ENCODE measurements around the gene PSD4.

DNA sequence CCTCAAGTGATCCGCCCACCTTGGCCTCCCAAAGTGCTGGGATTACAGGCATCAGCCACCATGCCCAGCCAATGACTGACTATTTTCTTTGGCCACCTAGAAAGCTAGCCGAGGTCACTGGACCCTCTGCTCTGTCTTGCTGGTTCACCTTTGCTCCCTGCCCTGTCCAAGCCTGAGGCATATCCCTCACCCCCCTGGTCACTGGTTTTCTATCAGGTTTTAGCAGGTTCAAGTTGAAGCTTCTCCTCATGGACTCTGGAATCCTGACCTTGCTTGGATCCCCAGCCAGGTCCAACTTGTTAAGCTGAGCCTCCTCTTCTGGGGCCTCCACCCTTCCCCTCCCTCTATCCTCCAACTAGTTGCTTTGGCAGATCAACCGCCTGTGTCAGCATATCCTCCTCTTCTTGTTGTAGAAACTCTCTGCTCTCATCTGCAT lies 71.5 kb downstream of the PSD4 start:
- TF ChIP-seq, protein P1, sequence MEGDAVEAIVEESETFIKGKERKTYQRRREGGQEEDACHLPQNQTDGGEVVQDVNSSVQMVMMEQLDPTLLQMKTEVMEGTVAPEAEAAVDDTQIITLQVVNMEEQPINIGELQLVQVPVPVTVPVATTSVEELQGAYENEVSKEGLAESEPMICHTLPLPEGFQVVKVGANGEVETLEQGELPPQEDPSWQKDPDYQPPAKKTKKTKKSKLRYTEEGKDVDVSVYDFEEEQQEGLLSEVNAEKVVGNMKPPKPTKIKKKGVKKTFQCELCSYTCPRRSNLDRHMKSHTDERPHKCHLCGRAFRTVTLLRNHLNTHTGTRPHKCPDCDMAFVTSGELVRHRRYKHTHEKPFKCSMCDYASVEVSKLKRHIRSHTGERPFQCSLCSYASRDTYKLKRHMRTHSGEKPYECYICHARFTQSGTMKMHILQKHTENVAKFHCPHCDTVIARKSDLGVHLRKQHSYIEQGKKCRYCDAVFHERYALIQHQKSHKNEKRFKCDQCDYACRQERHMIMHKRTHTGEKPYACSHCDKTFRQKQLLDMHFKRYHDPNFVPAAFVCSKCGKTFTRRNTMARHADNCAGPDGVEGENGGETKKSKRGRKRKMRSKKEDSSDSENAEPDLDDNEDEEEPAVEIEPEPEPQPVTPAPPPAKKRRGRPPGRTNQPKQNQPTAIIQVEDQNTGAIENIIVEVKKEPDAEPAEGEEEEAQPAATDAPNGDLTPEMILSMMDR (IDR thresholded peaks at IDR 0.05) = no peak
- TF ChIP-seq POLR2A (IDR thresholded peaks at IDR 0.05) = no peak

Measured in adrenal gland (tissue), 5 donors.